ENCODE results near the gene BAK1. TPM values are rescaled to one million over a fixed set of nuclear protein-coding genes. Genes with fewer than 3 reads are reported as not detected.

Gene BAK1
- total RNA-seq, 6 experiments from 2014 or later, result 17.5 to 23.2 (median 19.9) TPM

DNA sequence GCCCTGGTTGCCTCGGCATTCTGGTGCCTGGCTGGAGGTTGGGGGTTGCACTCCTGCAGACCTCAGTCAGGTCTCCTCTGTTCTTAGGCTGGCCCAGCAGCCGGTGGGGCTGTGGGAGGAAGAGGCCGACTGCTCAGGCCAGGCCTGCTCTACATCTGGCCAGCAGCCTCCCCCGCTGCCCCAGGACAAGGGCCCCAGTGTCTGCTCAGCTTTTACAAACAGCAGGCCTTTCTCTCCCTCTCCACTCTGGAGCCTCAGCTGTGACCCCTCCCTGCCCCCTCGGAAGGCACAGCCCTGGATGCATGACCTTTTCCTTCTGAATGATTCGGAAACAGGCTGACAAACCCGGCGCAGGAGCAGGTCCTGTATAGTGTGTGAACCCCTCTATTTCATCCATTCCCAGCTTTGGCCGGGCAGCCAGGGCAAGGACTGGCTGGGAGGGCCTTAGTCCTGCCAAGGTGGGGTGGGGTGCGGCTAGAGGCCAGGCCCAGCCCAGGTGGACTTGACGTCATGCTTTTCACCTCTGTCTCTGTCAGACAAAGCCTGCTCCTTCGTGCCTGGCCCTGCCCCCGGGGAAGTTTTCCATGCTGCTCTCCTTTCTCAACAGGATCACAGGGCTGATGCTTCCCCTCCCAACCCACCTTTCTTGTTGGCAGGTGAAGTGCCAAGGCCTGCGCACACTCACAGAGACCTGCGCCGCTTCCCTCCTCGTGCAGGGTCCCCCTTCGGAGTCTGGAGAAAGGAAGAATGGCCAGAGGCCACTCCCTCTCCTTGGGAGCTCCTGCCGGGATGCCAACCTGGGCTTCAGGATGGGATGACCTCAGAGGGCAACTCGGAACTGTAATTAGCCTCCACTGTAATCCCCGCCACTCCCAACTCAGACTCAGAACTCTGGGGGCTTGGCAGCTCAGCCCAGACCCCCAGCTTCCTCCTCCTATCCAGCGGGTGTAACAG is 31.0 kb upstream of the BAK1 start:
- Mint-ChIP-seq H3K4me1 (ENCODE audit: low read depth) (peaks cover 61% of the 10 kb centered on the region), H3K9me3 (no peaks in the 10 kb centered on the region), H3K27ac (peak overlapping the region; percentile 98), H3K36me3 (ENCODE audit: low read depth) (no peaks in the 10 kb centered on the region), H3K4me3 (no peak overlapping the region), H3K27me3 (ENCODE audit: insufficient read depth) (peaks cover 7% of the 10 kb centered on the region; the same call in 1 of the 2 replicates)
- no peak for TF ChIP-seq CTCF (IDR thresholded peaks at IDR 0.05)
- no peak for DNase-seq

DNA sequence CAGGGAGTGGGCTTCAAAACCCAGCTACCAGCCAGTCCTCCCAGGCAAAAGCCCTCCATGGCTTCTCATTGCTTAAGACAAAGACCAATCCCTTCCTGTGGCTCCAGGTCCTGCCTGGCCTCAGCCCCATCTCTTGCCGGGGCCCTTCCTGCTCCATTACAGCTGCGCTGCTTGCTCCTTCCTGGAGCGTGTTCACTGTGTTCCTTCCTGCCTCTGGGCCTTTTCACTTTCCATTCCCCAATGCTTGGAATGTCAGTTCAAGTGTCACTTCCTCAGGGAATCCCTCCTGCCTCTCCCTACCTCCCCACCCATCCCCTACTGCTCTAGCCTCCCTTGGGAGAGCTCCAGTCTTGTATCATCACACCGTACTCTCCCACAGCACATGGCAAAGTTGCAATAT is 30.0 kb upstream of the BAK1 start:
- TF ChIP-seq CTCF (IDR thresholded peaks at IDR 0.05), result no peak
- H3K9me3 Mint-ChIP-seq, result peaks cover 4% of the 10 kb centered on the region
- no peak for DNase-seq
- H3K4me3 Mint-ChIP-seq, result peak overlapping the region; percentile 65
- H3K36me3 Mint-ChIP-seq (ENCODE audit: low read depth), result no peaks in the 10 kb centered on the region
- peaks cover 7% of the 10 kb centered on the region; the same call in 1 of the 2 replicates for H3K27me3 Mint-ChIP-seq (ENCODE audit: insufficient read depth)
- peak overlapping the region; percentile 98 for H3K27ac Mint-ChIP-seq
- peaks cover 64% of the 10 kb centered on the region for H3K4me1 Mint-ChIP-seq (ENCODE audit: low read depth)

DNA sequence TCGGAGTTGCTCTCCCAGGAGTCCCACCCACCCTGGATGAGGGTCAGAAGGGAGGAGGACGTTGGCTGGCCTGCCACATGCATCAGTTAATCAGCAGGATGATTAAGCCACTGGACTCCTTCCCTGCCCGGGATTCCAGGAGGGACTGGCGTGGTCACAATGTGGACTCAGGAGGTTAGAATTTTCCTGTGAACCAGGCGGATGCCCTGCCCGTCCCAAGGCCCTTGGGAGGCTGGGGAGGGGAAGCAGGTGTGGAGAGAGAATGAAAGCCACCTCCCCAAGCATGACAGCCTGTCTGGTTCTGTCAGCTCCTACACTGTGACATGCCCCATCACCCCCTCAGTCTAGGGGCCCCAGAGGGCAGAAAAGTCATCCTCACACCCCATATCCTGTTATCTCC is 29.5 kb upstream of the BAK1 start:
- TF ChIP-seq CTCF (IDR thresholded peaks at IDR 0.05), result no peak
- H3K4me3 Mint-ChIP-seq, result peak overlapping the region; percentile 65
- peak overlapping the region; percentile 98 for H3K27ac Mint-ChIP-seq

GRCh38 chr6:33609019-33609418 is 28.9 kb upstream of the BAK1 start:
- TF ChIP-seq CTCF (IDR thresholded peaks at IDR 0.05), result no peak
- H3K27me3 Mint-ChIP-seq (ENCODE audit: insufficient read depth), result peaks cover 9% of the 10 kb centered on the region; the same call in 1 of the 2 replicates
- H3K9me3 Mint-ChIP-seq, result peaks cover 10% of the 10 kb centered on the region
- peak overlapping the region; percentile 98 for H3K27ac Mint-ChIP-seq
- no peak for DNase-seq
- H3K36me3 Mint-ChIP-seq (ENCODE audit: low read depth), result peaks cover 5% of the 10 kb centered on the region; the same call in 1 of the 2 replicates
- H3K4me3 Mint-ChIP-seq, result peak overlapping the region; percentile 65
- peaks cover 61% of the 10 kb centered on the region for H3K4me1 Mint-ChIP-seq (ENCODE audit: low read depth)

More for the DNA sequence above, 29.5 kb upstream of the BAK1 start:
- peak; percentile 84 for DNase-seq
- Mint-ChIP-seq H3K4me1 (ENCODE audit: low read depth) (peaks cover 66% of the 10 kb centered on the region), H3K27me3 (ENCODE audit: insufficient read depth) (peaks cover 9% of the 10 kb centered on the region; the same call in 1 of the 2 replicates), H3K36me3 (ENCODE audit: low read depth) (peaks cover 5% of the 10 kb centered on the region; the same call in 1 of the 2 replicates), H3K9me3 (peaks cover 10% of the 10 kb centered on the region)

DNA sequence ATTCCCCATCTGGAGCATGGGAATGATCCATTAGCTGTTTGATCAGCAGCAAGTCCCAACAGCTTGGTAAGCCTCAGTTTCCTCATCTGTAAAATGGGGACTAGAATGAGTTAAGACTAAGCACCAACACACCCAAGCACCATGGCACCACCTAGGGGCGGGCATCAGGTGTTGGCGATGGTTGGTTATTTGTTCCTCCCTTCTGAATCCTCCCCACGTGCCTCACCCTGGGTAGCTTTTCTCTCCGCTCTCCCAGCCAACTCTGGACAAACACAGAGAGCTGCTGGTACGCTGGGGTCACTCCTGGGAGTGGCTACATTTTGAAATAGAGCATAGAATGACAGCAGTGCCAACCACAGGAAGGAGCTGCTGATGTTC is 27.7 kb upstream of the BAK1 start:
- Mint-ChIP-seq H3K4me3 (no peak overlapping the region), H3K9me3 (peaks cover 17% of the 10 kb centered on the region), H3K36me3 (ENCODE audit: low read depth) (peaks cover 10% of the 10 kb centered on the region), H3K27ac (no peak overlapping the region), H3K4me1 (ENCODE audit: low read depth) (peaks cover 52% of the 10 kb centered on the region), H3K27me3 (ENCODE audit: insufficient read depth) (peaks cover 9% of the 10 kb centered on the region; the same call in 1 of the 2 replicates)
- DNase-seq, result no peak
- TF ChIP-seq CTCF (IDR thresholded peaks at IDR 0.05), result peak; percentile 56

Data from HFFc6 (cell line).